Measurements from ENCODE around the gene CDK13. TPM values are rescaled to one million over a fixed set of nuclear protein-coding genes. Genes with fewer than 3 reads are reported as not detected.

CDK13 gene
- total RNA-seq, 2 donors from 2014 or later: 56.7 to 91.6 TPM

DNA sequence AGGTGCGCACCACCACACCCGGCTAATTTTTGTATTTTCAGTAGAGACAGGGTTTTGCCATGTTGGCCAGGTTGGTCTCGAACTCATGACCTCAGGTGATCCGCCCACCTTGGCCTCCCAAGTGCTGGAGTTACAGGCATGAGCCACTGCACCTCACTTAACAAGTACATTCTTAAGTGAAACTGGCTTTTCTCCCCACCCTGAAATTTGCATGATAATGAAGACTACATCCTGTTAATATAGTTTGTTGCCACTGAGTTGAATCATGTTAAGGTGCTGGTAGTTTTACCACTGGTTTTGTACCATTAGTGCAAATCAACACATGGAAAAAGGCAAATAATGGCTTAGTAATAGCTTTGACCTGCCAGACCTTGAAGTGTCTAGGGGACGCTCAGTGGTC lies 122.2 kb downstream of the CDK13 start:
- intact Hi-C loops (cut with DNase I): no loop called here
- no peak for DNase-seq (ENCODE audit: low spot score)

DNA sequence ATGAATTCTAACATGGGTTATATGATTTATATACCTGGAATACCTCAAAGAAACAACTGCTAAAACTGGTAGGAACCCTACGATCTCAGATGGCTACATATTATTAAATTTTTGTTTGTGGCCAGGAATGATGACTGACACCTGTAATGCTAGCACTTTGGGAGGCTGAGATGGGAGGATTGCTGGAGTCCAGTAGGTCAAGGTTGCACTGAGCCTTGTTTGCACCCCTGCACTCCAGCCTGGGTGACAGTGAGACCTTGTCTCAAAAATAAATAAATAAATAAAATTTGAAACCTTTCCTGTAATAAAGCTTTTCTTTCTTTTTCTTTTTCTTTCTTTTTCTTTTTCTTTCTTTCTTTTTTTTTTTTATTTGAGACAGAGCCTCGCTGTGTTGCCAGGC lies 123.2 kb downstream of the CDK13 start:
- Histone ChIP-seq H3K4me1 (replicated peaks) (no peaks in the 10 kb centered on the region), H3K4me3 (no peak overlapping the region), H3K27ac (no peak overlapping the region), H3K9me3 (no peaks in the 10 kb centered on the region), H3K36me3 (no peaks in the 10 kb centered on the region), H3K27me3 (replicated peaks; ENCODE audit: insufficient read depth) (no peaks in the 10 kb centered on the region)
- no peak for DNase-seq (ENCODE audit: low spot score)
- WGBS: 100% methylated on average over 2 of the region's 2 CpGs
- intact Hi-C loops (cut with DNase I): no loop called here
- no peak for TF ChIP-seq POLR2A (IDR thresholded peaks at IDR 0.05)
- TF ChIP-seq, protein P1, sequence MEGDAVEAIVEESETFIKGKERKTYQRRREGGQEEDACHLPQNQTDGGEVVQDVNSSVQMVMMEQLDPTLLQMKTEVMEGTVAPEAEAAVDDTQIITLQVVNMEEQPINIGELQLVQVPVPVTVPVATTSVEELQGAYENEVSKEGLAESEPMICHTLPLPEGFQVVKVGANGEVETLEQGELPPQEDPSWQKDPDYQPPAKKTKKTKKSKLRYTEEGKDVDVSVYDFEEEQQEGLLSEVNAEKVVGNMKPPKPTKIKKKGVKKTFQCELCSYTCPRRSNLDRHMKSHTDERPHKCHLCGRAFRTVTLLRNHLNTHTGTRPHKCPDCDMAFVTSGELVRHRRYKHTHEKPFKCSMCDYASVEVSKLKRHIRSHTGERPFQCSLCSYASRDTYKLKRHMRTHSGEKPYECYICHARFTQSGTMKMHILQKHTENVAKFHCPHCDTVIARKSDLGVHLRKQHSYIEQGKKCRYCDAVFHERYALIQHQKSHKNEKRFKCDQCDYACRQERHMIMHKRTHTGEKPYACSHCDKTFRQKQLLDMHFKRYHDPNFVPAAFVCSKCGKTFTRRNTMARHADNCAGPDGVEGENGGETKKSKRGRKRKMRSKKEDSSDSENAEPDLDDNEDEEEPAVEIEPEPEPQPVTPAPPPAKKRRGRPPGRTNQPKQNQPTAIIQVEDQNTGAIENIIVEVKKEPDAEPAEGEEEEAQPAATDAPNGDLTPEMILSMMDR (IDR thresholded peaks at IDR 0.05): no peak
- TF ChIP-seq POLR2AphosphoS5 (IDR thresholded peaks at IDR 0.05): no peak

More for the DNA sequence above, 122.2 kb downstream of the CDK13 start:
- TF ChIP-seq, protein P1 (IDR thresholded peaks at IDR 0.05): no peak
- TF ChIP-seq POLR2AphosphoS5 (IDR thresholded peaks at IDR 0.05): no peak
- TF ChIP-seq POLR2A (IDR thresholded peaks at IDR 0.05): no peak
- 96% methylated on average over 5 of the region's 5 CpGs for WGBS
- Histone ChIP-seq H3K9me3 (no peaks in the 10 kb centered on the region), H3K4me3 (no peak overlapping the region), H3K4me1 (replicated peaks) (no peaks in the 10 kb centered on the region), H3K27ac (no peak overlapping the region), H3K27me3 (replicated peaks; ENCODE audit: insufficient read depth) (no peaks in the 10 kb centered on the region), H3K36me3 (no peaks in the 10 kb centered on the region)

DNA sequence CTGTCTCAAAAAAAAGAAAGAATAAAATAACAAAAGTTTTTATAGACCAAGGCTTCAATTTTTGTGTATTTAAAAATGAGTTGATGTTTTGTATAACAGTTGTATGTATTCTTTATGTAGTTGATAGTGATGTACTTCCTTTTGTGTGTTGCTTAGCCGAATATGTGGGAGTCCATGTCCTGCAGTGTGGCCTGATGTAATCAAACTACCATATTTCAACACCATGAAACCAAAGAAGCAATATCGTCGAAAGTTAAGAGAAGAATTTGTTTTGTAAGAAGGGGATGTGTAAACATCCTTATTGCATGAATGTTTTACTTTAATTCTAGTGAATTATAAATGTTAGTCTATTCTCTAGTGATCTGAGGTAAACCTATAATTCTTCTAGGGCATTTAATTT lies 127.8 kb downstream of the CDK13 start:
- intact Hi-C loops (cut with DNase I): no loop called here
- WGBS: 83% methylated on average over 3 of the region's 3 CpGs
- no peak overlapping the region for H3K27ac ChIP-seq
- no peaks in the 10 kb centered on the region for H3K27me3 ChIP-seq (replicated peaks; ENCODE audit: insufficient read depth)
- H3K9me3 ChIP-seq: no peaks in the 10 kb centered on the region
- H3K4me1 ChIP-seq (replicated peaks): no peaks in the 10 kb centered on the region
- H3K4me3 ChIP-seq: no peak overlapping the region
- DNase-seq (ENCODE audit: low spot score): no peak
- H3K36me3 ChIP-seq: no peaks in the 10 kb centered on the region
- TF ChIP-seq, protein P1 (IDR thresholded peaks at IDR 0.05): no peak
- no peak for TF ChIP-seq POLR2AphosphoS5 (IDR thresholded peaks at IDR 0.05)

DNA sequence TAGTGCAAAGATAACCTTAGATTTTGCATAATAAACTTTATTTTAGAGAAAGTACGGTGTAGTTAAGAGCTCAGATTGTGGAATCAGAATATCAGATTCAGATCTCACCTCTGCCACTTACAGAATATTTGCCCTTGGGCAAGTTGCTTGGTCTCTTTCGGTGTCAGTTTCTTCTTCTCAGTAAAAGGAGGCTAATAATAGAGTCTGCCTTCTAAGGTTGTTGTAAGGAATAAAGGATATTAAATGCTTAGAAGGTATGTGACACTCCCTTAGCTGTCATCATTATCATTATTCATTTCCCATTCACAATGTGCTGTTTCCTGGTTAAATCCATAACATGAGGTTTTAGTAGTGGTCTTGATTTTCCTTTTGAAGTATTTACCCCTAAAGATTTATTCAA lies 142.1 kb downstream of the CDK13 start:
- Histone ChIP-seq H3K27ac (no peak overlapping the region), H3K4me3 (no peak overlapping the region), H3K36me3 (peaks cover 0 to 8% of the 10 kb centered on the region in 2 donors), H3K9me3 (no peaks in the 10 kb centered on the region), H3K27me3 (replicated peaks; ENCODE audit: insufficient read depth) (no peaks in the 10 kb centered on the region), H3K4me1 (replicated peaks) (no peaks in the 10 kb centered on the region)
- no peak for DNase-seq (ENCODE audit: low spot score)
- TF ChIP-seq POLR2A (IDR thresholded peaks at IDR 0.05) (no peak), POLR2AphosphoS5 (IDR thresholded peaks at IDR 0.05) (no peak)
- TF ChIP-seq, protein P1 (IDR thresholded peaks at IDR 0.05): no peak
- WGBS: 78% methylated on average over 2 of the region's 2 CpGs
- intact Hi-C loops (cut with DNase I): no loop called here

DNA sequence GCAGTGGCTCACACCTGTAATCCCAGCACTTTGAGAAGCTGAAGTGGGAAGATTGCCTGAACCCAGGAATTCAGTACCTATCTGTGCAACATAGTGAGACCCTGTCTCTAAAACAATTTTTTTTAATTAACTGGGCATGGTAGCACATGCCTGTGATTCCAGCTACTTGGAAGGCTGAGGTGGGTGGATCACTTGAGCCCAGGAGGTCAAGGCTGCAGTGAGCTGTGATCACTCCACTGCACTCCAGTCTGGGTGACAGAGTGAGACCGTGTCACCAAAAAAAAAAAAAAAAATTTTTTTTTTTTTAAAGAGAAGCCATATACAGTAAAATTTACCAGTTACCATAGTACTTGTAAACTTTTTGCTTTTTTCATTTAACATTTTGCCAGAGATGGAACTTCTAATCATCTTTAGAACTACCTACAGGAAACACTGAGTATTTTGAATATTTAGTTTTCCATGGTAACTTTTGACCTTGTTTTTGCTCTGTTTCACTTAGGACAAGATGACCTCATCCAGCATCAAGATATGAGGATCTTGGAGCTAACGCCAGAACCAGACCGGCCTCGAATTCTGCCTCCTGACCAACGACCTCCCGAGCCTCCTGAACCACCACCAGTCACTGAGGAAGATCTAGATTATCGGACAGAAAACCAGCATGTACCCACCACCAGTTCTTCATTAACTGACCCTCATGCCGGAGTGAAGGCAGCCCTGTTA lies 143.7 kb downstream of the CDK13 start:
- Histone ChIP-seq H3K9me3 (no peaks in the 10 kb centered on the region), H3K27me3 (replicated peaks; ENCODE audit: insufficient read depth) (no peaks in the 10 kb centered on the region), H3K4me3 (no peak overlapping the region), H3K36me3 (peaks cover 0 to 8% of the 10 kb centered on the region in 2 donors), H3K4me1 (replicated peaks) (no peaks in the 10 kb centered on the region), H3K27ac (no peak overlapping the region)
- WGBS: 89% methylated on average over 8 of the region's 8 CpGs
- intact Hi-C loops (cut with DNase I): no loop called here
- TF ChIP-seq, protein P1 (IDR thresholded peaks at IDR 0.05): no peak
- TF ChIP-seq POLR2A (IDR thresholded peaks at IDR 0.05): no peak
- TF ChIP-seq POLR2AphosphoS5 (IDR thresholded peaks at IDR 0.05): no peak
- DNase-seq (ENCODE audit: low spot score): no peak
